HEK293 (cell line): ENCODE measurements around the gene C16orf95.

Source experiments
- FEZF1 ChIP-seq: fragments of 450-650 bp; formaldehyde crosslinking; IDR thresholded peaks from 2 replicates; pipeline ENCODE4 v1.5.1; 2016; ENCODE audit warnings: missing biosample characterization, missing genetic modification characterization
- GLIS1 ChIP-seq: fragments of 450-650 bp; formaldehyde crosslinking; IDR thresholded peaks from 2 replicates; pipeline ENCODE4 v1.5.1; 2016; ENCODE audit warnings: missing biosample characterization, missing genetic modification characterization
- HOXA7 ChIP-seq: sonication (generic); formaldehyde crosslinking; IDR thresholded peaks from 2 replicates; pipeline ENCODE4 v1.8.1; 2022; ENCODE audit warnings: missing genetic modification reagents, borderline replicate concordance
- HOXD13 ChIP-seq: sonication (generic); formaldehyde crosslinking; IDR thresholded peaks from 2 replicates; pipeline ENCODE4 v1.8.0; 2022; ENCODE audit warnings: missing genetic modification reagents, borderline replicate concordance
- INSM2 ChIP-seq: fragments of 450-650 bp; formaldehyde crosslinking; IDR thresholded peaks from 2 replicates; pipeline ENCODE4 v1.5.1; 2016; ENCODE audit warnings: missing biosample characterization, missing genetic modification characterization
- KLF10 ChIP-seq: fragments of 450-650 bp; IDR thresholded peaks from 2 replicates; pipeline ENCODE4 v1.5.1; 2018; ENCODE audit warnings: missing biosample characterization, mild to moderate bottlenecking, missing genetic modification characterization
- MZF1 ChIP-seq: fragments of 450-650 bp; formaldehyde crosslinking; IDR thresholded peaks from 2 replicates; pipeline ENCODE4 v1.5.1; 2017; ENCODE audit warnings: missing biosample characterization, missing genetic modification characterization, borderline replicate concordance
- RBAK ChIP-seq: fragments of 450-650 bp; formaldehyde crosslinking; IDR thresholded peaks from 2 replicates; pipeline ENCODE4 v1.5.1; 2016; ENCODE audit warnings: missing biosample characterization, missing genetic modification characterization
- SCRT2 ChIP-seq: fragments of 450-650 bp; formaldehyde crosslinking; IDR thresholded peaks from 2 replicates; pipeline ENCODE4 v1.5.1; 2016; ENCODE audit warnings: missing biosample characterization, missing genetic modification characterization
- ZBTB21 ChIP-seq: fragments of 450-650 bp; formaldehyde crosslinking; IDR thresholded peaks from 2 replicates; pipeline ENCODE4 v1.5.1; 2017; ENCODE audit warnings: missing biosample characterization, missing genetic modification characterization
- ZBTB49 ChIP-seq: fragments of 450-650 bp; formaldehyde crosslinking; IDR thresholded peaks from 2 replicates; pipeline ENCODE4 v1.5.1; 2016; ENCODE audit warnings: missing biosample characterization, missing genetic modification characterization, low read depth
- ZFHX2 ChIP-seq: fragments of 450-650 bp; formaldehyde crosslinking; conservative IDR thresholded peaks from 2 replicates; pipeline ENCODE4 v1.5.1; 2016; ENCODE audit warnings: missing biosample characterization, missing genetic modification characterization
- ZFP3 ChIP-seq: fragments of 450-650 bp; formaldehyde crosslinking; IDR thresholded peaks from 2 replicates; pipeline ENCODE4 v1.5.1; 2016; ENCODE audit warnings: low read depth, missing biosample characterization, missing genetic modification characterization
- ZFP37 ChIP-seq: fragments of 450-650 bp; formaldehyde crosslinking; IDR thresholded peaks from 2 replicates; pipeline ENCODE4 v1.5.1; 2016; ENCODE audit warnings: missing biosample characterization, missing genetic modification characterization
- ZNF214 ChIP-seq: fragments of 450-650 bp; formaldehyde crosslinking; IDR thresholded peaks from 2 replicates; pipeline ENCODE4 v1.5.1; 2017; ENCODE audit warnings: missing biosample characterization, mild to moderate bottlenecking, missing genetic modification characterization, borderline replicate concordance
- ZNF24 ChIP-seq: fragments of 450-650 bp; formaldehyde crosslinking; IDR thresholded peaks from 2 replicates; pipeline ENCODE4 v1.5.1; 2016; ENCODE audit warnings: missing biosample characterization, missing genetic modification characterization
- ZNF426 ChIP-seq: fragments of 450-650 bp; formaldehyde crosslinking; IDR thresholded peaks from 2 replicates; pipeline ENCODE4 v1.5.1; 2017; ENCODE audit warnings: missing biosample characterization, missing genetic modification characterization, mild to moderate bottlenecking, inconsistent platforms, moderate library complexity
- ZNF449 ChIP-seq: fragments of 450-650 bp; formaldehyde crosslinking; IDR thresholded peaks from 2 replicates; pipeline ENCODE4 v1.5.1; 2017; ENCODE audit warnings: missing biosample characterization, mild to moderate bottlenecking, missing genetic modification characterization, moderate library complexity
- ZNF530 ChIP-seq: fragments of 450-650 bp; formaldehyde crosslinking; IDR thresholded peaks from 2 replicates; pipeline ENCODE4 v1.5.1; 2016; ENCODE audit warnings: low read depth, missing biosample characterization, missing genetic modification characterization
- ZNF747 ChIP-seq: fragments of 450-650 bp; formaldehyde crosslinking; IDR thresholded peaks from 2 replicates; pipeline ENCODE4 v1.5.1; 2016; ENCODE audit warnings: missing biosample characterization, missing genetic modification characterization
- ZNF843 ChIP-seq: fragments of 450-650 bp; formaldehyde crosslinking; IDR thresholded peaks from 2 replicates; pipeline ENCODE4 v1.5.1; 2016; ENCODE audit warnings: missing biosample characterization, missing genetic modification characterization
- TF ChIP-seq, protein P1 (sequence below): fragments of 450-650 bp; formaldehyde crosslinking; IDR thresholded peaks from 2 replicates; pipeline ENCODE4 v1.5.1; 2016; ENCODE audit warnings: missing biosample characterization, missing genetic modification characterization
- TF ChIP-seq, protein P2 (sequence below): fragments of 450-650 bp; formaldehyde crosslinking; IDR thresholded peaks from 2 replicates; pipeline ENCODE4 v1.5.1; 2016; ENCODE audit warnings: missing biosample characterization, missing genetic modification characterization
- TF ChIP-seq, protein P3 (sequence below): fragments of 450-650 bp; formaldehyde crosslinking; IDR thresholded peaks from 2 replicates; pipeline ENCODE4 v1.5.1; 2017; ENCODE audit warnings: missing biosample characterization, missing genetic modification characterization
- TF ChIP-seq, protein P4 (sequence below): fragments of 450-650 bp; formaldehyde crosslinking; IDR thresholded peaks from 2 replicates; pipeline ENCODE4 v1.5.1; 2016; ENCODE audit warnings: missing biosample characterization, missing genetic modification characterization

Gene C16orf95

DNA sequence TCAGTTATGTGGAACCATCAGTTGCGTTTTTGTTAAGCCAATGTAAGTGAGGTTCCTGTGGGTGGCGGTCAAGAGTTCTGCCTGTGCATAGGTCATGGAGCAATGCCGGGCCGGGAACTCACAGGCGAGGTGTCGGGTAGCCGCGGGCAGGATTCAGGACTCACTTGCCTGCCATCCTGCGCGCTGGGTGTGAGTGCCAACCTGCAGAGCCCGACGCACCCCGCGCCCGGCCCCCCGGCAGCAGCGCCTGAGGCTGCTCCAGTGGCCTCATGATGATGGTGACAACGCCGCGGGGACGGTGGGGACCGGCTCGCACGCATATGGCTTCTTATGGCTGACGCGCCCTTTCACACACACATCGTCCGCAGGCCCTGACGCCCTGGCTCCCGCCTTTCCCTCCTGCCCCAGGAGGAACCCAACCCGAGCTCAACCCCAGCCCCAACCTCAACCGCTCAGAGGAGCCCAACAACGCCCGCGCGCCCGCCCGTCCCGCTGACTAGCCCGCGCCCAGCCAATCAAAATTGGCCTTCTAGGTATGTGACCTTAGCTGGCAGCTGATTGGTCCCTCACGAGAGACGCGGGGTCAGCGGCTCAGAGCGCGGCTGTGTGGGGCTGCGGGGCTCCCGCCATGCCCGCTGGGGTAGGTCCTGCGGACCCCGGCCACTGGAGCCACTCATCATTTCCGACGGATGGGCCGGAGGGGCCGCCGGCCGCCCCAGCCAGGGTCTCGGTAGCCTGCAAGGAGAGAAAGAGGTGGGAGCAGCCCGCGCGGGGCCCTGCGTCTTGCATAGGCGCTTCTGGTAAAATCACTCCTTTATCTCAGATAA, at the start of gene C16orf95 (continued):
- TF ChIP-seq, protein P1, sequence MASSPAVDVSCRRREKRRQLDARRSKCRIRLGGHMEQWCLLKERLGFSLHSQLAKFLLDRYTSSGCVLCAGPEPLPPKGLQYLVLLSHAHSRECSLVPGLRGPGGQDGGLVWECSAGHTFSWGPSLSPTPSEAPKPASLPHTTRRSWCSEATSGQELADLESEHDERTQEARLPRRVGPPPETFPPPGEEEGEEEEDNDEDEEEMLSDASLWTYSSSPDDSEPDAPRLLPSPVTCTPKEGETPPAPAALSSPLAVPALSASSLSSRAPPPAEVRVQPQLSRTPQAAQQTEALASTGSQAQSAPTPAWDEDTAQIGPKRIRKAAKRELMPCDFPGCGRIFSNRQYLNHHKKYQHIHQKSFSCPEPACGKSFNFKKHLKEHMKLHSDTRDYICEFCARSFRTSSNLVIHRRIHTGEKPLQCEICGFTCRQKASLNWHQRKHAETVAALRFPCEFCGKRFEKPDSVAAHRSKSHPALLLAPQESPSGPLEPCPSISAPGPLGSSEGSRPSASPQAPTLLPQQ, result peak; percentile 93
- TF ChIP-seq ZNF747 (tag by site-specific recombination) (no peak), HOXA7 (no peak), INSM2 (tag by site-specific recombination) (no peak), ZBTB49 (tag by site-specific recombination) (no peak), RBAK (tag by site-specific recombination) (no peak), ZFP37 (tag by site-specific recombination) (0 out of 2 replicates have a peak, but pooled peaks have one; percentile 46), ZNF426 (tag by site-specific recombination) (no peak), ZNF24 (tag by site-specific recombination) (peak; percentile 29; the same call in 1 of the 2 replicates), GLIS1 (tag by site-specific recombination) (peak; percentile 25; the same call in 1 of the 2 replicates), ZFP3 (tag by site-specific recombination) (no peak), ZNF843 (tag by site-specific recombination) (no peak; the same call in 1 of the 2 replicates), ZNF530 (tag by site-specific recombination) (no peak), ZNF214 (tag by site-specific recombination) (no peak), SCRT2 (tag by site-specific recombination) (peak; percentile 47; the same call in 1 of the 2 replicates), KLF10 (tag by site-specific recombination) (no peak), HOXD13 (CRISPR knock-in tag) (no peak), MZF1 (tag by site-specific recombination) (no peak; the same call in 1 of the 2 replicates), ZBTB21 (tag by site-specific recombination) (no peak), ZNF449 (tag by site-specific recombination) (peak; percentile 100), FEZF1 (no peak), ZFHX2 (no peak)
- TF ChIP-seq, protein P2, sequence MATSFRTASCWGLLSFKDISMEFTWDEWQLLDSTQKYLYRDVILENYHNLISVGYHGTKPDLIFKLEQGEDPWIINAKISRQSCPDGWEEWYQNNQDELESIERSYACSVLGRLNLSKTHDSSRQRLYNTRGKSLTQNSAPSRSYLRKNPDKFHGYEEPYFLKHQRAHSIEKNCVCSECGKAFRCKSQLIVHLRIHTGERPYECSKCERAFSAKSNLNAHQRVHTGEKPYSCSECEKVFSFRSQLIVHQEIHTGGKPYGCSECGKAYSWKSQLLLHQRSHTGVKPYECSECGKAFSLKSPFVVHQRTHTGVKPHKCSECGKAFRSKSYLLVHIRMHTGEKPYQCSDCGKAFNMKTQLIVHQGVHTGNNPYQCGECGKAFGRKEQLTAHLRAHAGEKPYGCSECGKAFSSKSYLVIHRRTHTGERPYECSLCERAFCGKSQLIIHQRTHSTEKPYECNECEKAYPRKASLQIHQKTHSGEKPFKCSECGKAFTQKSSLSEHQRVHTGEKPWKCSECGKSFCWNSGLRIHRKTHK (tag by site-specific recombination), result no peak
- TF ChIP-seq, protein P3, sequence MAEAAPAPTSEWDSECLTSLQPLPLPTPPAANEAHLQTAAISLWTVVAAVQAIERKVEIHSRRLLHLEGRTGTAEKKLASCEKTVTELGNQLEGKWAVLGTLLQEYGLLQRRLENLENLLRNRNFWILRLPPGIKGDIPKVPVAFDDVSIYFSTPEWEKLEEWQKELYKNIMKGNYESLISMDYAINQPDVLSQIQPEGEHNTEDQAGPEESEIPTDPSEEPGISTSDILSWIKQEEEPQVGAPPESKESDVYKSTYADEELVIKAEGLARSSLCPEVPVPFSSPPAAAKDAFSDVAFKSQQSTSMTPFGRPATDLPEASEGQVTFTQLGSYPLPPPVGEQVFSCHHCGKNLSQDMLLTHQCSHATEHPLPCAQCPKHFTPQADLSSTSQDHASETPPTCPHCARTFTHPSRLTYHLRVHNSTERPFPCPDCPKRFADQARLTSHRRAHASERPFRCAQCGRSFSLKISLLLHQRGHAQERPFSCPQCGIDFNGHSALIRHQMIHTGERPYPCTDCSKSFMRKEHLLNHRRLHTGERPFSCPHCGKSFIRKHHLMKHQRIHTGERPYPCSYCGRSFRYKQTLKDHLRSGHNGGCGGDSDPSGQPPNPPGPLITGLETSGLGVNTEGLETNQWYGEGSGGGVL, result peak; percentile 73
- TF ChIP-seq, protein P4, sequence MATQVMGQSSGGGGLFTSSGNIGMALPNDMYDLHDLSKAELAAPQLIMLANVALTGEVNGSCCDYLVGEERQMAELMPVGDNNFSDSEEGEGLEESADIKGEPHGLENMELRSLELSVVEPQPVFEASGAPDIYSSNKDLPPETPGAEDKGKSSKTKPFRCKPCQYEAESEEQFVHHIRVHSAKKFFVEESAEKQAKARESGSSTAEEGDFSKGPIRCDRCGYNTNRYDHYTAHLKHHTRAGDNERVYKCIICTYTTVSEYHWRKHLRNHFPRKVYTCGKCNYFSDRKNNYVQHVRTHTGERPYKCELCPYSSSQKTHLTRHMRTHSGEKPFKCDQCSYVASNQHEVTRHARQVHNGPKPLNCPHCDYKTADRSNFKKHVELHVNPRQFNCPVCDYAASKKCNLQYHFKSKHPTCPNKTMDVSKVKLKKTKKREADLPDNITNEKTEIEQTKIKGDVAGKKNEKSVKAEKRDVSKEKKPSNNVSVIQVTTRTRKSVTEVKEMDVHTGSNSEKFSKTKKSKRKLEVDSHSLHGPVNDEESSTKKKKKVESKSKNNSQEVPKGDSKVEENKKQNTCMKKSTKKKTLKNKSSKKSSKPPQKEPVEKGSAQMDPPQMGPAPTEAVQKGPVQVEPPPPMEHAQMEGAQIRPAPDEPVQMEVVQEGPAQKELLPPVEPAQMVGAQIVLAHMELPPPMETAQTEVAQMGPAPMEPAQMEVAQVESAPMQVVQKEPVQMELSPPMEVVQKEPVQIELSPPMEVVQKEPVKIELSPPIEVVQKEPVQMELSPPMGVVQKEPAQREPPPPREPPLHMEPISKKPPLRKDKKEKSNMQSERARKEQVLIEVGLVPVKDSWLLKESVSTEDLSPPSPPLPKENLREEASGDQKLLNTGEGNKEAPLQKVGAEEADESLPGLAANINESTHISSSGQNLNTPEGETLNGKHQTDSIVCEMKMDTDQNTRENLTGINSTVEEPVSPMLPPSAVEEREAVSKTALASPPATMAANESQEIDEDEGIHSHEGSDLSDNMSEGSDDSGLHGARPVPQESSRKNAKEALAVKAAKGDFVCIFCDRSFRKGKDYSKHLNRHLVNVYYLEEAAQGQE (tag by site-specific recombination), result no peak
